Measurements from ENCODE around the gene ARHGAP32. TPM values are rescaled to one million over a fixed set of nuclear protein-coding genes. Genes with fewer than 3 reads are reported as not detected.
"Not testable (repeated sequence)": the region's sequence is repeated elsewhere in the genome, so short reads cannot be mapped to it uniquely, and the experiment has no call there.

ARHGAP32 gene
- total RNA-seq, 4 donors from 2014 or later, result 13.5 to 21.9 (median 20.2) TPM

DNA sequence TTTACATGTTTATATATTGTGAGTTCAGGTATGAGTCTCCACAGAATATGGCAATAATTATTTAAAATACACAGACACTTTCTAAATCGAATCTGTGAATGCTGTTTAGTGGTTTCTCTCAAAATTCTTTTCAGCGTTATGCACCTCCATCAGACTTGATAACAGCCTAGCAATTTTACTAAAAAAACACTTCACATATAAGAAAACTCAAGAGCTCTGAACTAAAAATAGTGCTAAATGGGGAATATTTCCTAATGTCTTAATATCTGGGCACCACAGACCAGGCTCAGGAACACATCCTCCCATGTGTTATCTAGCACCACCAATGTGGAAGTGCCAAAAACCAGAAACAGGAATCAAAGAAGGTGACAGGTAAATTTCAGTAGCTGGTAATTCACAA lies 47.9 kb downstream of the ARHGAP32 start:
- no peaks in the 10 kb centered on the region for H3K9me3 ChIP-seq
- intact Hi-C loops (cut with DNase I), result no loop called here
- no peaks in the 10 kb centered on the region for H3K36me3 ChIP-seq
- TF ChIP-seq, protein P1, sequence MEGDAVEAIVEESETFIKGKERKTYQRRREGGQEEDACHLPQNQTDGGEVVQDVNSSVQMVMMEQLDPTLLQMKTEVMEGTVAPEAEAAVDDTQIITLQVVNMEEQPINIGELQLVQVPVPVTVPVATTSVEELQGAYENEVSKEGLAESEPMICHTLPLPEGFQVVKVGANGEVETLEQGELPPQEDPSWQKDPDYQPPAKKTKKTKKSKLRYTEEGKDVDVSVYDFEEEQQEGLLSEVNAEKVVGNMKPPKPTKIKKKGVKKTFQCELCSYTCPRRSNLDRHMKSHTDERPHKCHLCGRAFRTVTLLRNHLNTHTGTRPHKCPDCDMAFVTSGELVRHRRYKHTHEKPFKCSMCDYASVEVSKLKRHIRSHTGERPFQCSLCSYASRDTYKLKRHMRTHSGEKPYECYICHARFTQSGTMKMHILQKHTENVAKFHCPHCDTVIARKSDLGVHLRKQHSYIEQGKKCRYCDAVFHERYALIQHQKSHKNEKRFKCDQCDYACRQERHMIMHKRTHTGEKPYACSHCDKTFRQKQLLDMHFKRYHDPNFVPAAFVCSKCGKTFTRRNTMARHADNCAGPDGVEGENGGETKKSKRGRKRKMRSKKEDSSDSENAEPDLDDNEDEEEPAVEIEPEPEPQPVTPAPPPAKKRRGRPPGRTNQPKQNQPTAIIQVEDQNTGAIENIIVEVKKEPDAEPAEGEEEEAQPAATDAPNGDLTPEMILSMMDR (IDR thresholded peaks at IDR 0.05), result no peak
- TF ChIP-seq POLR2A (IDR thresholded peaks at IDR 0.05), result no peak
- H3K4me3 ChIP-seq (replicated peaks in 1 of 3), result no peak overlapping the region
- no peak overlapping the region for H3K27ac ChIP-seq
- 82 to 86% methylated on average over 2 of the region's 2 CpGs for WGBS, 2 donors
- no peaks in the 10 kb centered on the region for H3K4me1 ChIP-seq
- no peak for DNase-seq
- H3K27me3 ChIP-seq, result no peaks in the 10 kb centered on the region

DNA sequence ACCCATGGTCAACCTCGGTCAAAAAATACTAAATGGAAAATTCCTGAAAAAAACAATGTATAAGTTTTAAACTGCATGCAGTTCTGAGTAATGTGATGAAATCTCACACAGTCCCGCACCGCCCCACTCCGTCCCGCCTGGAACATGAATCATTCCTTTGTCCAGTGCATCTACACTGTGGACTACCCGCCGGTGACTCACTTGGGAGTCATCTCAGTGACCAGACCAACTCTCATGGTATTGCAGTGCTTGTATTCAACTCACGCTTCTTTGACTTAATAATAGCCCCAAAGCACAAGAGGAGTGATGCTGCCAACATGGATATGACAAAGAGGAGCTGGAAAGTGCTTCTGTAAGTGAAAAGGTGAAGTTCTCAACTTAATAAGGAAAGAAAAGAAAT lies 48.8 kb downstream of the ARHGAP32 start:
- Histone ChIP-seq H3K36me3 (no peaks in the 10 kb centered on the region), H3K4me1 (no peaks in the 10 kb centered on the region), H3K4me3 (replicated peaks in 1 of 3) (no peak overlapping the region), H3K27ac (no peak overlapping the region), H3K9me3 (no peaks in the 10 kb centered on the region), H3K27me3 (no peaks in the 10 kb centered on the region)
- TF ChIP-seq, protein P1 (IDR thresholded peaks at IDR 0.05), result no peak
- TF ChIP-seq POLR2A (IDR thresholded peaks at IDR 0.05), result no peak
- peak in 1 of 2 donors; percentile 34 for DNase-seq
- whole genome bisulfite sequencing, 2 donors, result 64 to 87% methylated on average over 8 of the region's 8 CpGs
- intact Hi-C loops (cut with DNase I), result no loop called here

DNA sequence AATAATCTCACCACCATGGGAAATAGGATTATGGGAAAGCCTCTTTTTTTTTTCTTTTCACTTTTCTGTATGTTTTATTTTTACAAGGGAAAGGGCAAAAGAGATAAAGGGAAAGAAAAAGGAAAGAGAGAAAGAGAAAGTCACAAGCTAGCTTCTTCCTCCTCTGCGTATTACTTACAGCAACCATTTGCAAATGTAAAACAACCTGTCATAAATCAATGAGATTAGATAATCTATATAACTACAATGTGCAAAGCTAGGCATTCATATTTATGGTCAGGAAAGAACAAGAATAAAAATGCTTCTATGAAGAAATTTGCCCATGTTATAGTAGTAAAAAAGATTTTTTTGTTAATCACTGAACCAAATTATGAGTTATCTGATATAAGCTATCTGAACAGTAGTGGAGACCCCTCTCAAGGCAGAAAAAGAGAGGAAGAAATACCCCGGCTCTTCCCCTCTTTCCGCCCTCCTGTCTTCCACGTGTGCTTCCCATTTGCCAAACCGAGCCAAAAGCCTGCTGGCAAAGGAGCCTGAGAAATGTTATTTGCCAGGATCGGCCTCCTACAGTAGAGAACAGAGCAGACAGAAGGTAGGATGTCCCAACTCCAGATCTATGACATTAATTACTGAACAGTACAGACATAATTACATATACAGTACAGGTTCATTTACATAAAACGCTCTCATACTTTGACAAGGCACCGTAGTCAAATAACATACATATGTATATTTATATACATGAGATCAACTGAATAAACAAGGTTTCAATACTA lies 50.2 kb downstream of the ARHGAP32 start:
- Histone ChIP-seq H3K4me3 (replicated peaks in 1 of 3) (no peak overlapping the region), H3K27me3 (no peaks in the 10 kb centered on the region), H3K4me1 (no peaks in the 10 kb centered on the region), H3K36me3 (no peaks in the 10 kb centered on the region), H3K9me3 (no peaks in the 10 kb centered on the region), H3K27ac (no peak overlapping the region)
- intact Hi-C loops (cut with DNase I), result no loop called here
- 87 to 91% methylated on average over 8 of the region's 8 CpGs for WGBS, 2 donors
- DNase-seq, result no peak
- no peak for TF ChIP-seq POLR2A (IDR thresholded peaks at IDR 0.05)
- TF ChIP-seq, protein P1 (IDR thresholded peaks at IDR 0.05), result no peak

DNA sequence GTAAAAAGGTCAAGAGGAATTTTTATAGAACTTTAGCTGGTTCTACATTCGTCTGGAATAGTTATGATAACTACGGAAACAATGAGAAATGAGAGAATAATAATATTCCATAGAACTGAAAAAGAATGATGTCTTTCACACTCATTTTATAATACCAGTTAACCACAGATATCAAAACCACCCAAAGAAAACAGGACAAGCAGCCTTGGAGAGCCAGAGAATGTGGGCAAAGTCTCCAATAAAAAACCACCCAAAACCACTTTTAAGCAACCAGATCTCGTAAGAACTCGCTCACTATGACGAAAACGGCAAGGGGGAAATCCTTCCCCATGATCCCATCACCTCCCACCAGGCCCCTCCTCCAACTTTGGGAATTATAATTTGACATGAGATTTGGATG lies 60.8 kb downstream of the ARHGAP32 start:
- 91 to 92% methylated on average over 6 of the region's 6 CpGs for whole genome bisulfite sequencing, 2 donors
- Histone ChIP-seq H3K27me3 (no peaks in the 10 kb centered on the region), H3K36me3 (no peaks in the 10 kb centered on the region), H3K4me1 (no peaks in the 10 kb centered on the region), H3K27ac (no peak overlapping the region), H3K9me3 (no peaks in the 10 kb centered on the region), H3K4me3 (replicated peaks in 1 of 3) (no peak overlapping the region)
- intact Hi-C loops (cut with DNase I), result no loop called here
- TF ChIP-seq, protein P1 (IDR thresholded peaks at IDR 0.05), result no peak
- no peak for TF ChIP-seq POLR2A (IDR thresholded peaks at IDR 0.05)
- no peak for DNase-seq

DNA sequence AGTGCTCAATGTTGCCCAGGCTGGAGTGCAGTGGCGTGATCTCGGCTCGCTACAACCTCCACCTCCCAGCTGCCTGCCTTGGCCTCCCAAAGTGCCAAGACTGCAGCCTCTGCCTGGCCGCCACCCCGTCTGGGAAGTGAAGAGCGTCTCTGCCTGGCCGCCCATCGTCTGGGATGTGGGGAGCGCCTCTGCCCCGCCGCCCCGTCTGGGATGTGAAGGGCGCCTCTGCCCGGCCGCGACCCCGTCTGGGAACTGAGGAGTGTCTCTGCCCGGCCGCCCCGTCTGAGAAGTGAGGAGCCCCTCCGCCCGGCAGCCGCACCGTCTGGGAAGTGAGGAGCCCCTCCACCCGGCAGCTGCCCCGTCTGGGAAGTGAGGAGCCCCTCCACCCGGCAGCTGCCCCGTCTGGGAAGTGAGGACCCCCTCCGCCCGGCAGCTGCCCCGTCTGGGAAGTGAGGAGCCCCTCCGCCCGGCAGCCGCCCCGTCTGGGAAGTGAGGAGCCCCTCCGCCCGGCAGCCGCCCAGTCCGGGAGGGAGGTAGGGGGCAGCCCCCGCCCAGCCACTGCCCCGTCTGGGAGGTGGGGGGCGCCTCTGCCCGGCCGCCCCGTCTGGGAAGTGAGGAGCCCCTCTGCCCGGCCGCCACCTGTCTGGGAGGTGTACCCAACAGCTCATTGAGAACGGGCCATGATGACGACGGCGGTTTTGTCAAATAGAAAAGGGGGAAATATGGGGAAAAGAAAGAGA lies 63.1 kb downstream of the ARHGAP32 start:
- H3K27me3 ChIP-seq; H3K9me3 ChIP-seq; H3K27ac ChIP-seq; H3K4me3 ChIP-seq (replicated peaks in 1 of 3); H3K4me1 ChIP-seq; H3K36me3 ChIP-seq; intact Hi-C loops (cut with DNase I); DNase-seq: not testable (repeated sequence)
- WGBS, 2 donors, result 95 to 97% methylated on average over 34 to 36 of the region's 51 CpGs

Data from thyroid gland (tissue), 4 donors.